ENCODE data around the gene IFT25.
"Not testable (repeated sequence)": the region's sequence is repeated elsewhere in the genome, so short reads cannot be mapped to it uniquely, and the experiment has no call there.

IFT25 gene

GRCh38 chr1:53892911-53893310 is 52.6 kb downstream of the IFT25 start:
- FAIRE-seq (no peak), DNase-seq (ENCODE audit: extremely low spot score, insufficient read length, low read depth) (no peak)

- FAIRE-seq (no peak), DNase-seq (ENCODE audit: extremely low spot score, insufficient read length, low read depth) (no peak)
Observed at GRCh38 chr1:53891678-53892077, 53.8 kb downstream of the IFT25 start.

GRCh38 chr1:53891018-53891417 is 54.5 kb downstream of the IFT25 start:
- FAIRE-seq (no peak), DNase-seq (ENCODE audit: extremely low spot score, insufficient read length, low read depth) (no peak)

- DNase-seq (ENCODE audit: extremely low spot score, insufficient read length, low read depth) (no peak), FAIRE-seq (no peak)
Observed at GRCh38 chr1:53890522-53890941, 55.0 kb downstream of the IFT25 start.

- DNase-seq (ENCODE audit: extremely low spot score, insufficient read length, low read depth) (peak; percentile 88), FAIRE-seq (peak; percentile 95)
Observed at GRCh38 chr1:53889304-53890298, 55.9 kb downstream of the IFT25 start, which contains the start of gene YIPF1. Gene YIPF1 (minus strand): TSS chr1:53889797. CDS start chr1:53888937, 860 bp downstream.

GRCh38 chr1:53888681-53889080 is 56.8 kb downstream of the IFT25 start:
- DNase-seq (ENCODE audit: extremely low spot score, insufficient read length, low read depth): no peak
- FAIRE-seq: no peak

- not testable (repeated sequence) for FAIRE-seq; DNase-seq (ENCODE audit: extremely low spot score, insufficient read length, low read depth)
Observed at GRCh38 chr1:53883600-53883999, 61.9 kb downstream of the IFT25 start.

- not testable (repeated sequence) for FAIRE-seq; DNase-seq (ENCODE audit: extremely low spot score, insufficient read length, low read depth)
Observed at GRCh38 chr1:53881853-53882252, 63.6 kb downstream of the IFT25 start.

- DNase-seq (ENCODE audit: extremely low spot score, insufficient read length, low read depth) (no peak), FAIRE-seq (peak; percentile 72)
Observed at GRCh38 chr1:53878492-53879105, 66.9 kb downstream of the IFT25 start.

GRCh38 chr1:53875150-53875549 is 70.3 kb downstream of the IFT25 start:
- not testable (repeated sequence) for FAIRE-seq; DNase-seq (ENCODE audit: extremely low spot score, insufficient read length, low read depth)

- no peak for FAIRE-seq
- no peak for DNase-seq (ENCODE audit: extremely low spot score, insufficient read length, low read depth)
Observed at GRCh38 chr1:53871773-53872484, 73.6 kb downstream of the IFT25 start.
